Neural cell (in vitro differentiated cells): ENCODE data around the gene ZC3H7B. TPM values are rescaled to one million over a fixed set of nuclear protein-coding genes. Genes with fewer than 3 reads are reported as not detected.

Experiments
- H2AFZ ChIP-seq: fragments of 200-600, 300-800 bp; sonication (generic), shearing (Covaris generic); 2 replicates; pipeline ENCODE4 v1.6.0; 2014; ENCODE audit warnings: low read depth, mild to moderate bottlenecking, antibody characterized with exemption, low read length, moderate library complexity
- H3F3A ChIP-seq: fragments of 200-600 bp; shearing (Covaris generic); 2 replicates; pipeline ENCODE4 v1.6.1; 2016; ENCODE audit warnings: mild to moderate bottlenecking, moderate library complexity, mixed read lengths, antibody characterized with exemption, low read length; ENCODE audit not compliant: insufficient read depth, poor library complexity, severe bottlenecking
- H3K27ac ChIP-seq: fragments of 200-600, 300-800 bp; sonication (generic), shearing (Covaris generic); 2 replicates; pipeline ENCODE4 v1.5.1; 2014; ENCODE audit warnings: mild to moderate bottlenecking, low read length, moderate library complexity
- H3K27me3 ChIP-seq: fragments of 300-800, 200-600 bp; sonication (generic), shearing (Covaris generic); 2 replicates; pipeline ENCODE4 v1.6.0; 2014; ENCODE audit warnings: mild to moderate bottlenecking, low read depth, low read length, moderate library complexity; ENCODE audit not compliant: insufficient read depth
- H3K36me3 ChIP-seq: fragments of 300-800, 200-600 bp; sonication (generic), shearing (Covaris generic); 2 replicates; pipeline ENCODE4 v1.5.1; 2014; ENCODE audit warnings: mild to moderate bottlenecking, antibody characterized with exemption, low read length, moderate library complexity; ENCODE audit not compliant: insufficient read depth
- H3K4me2 ChIP-seq: fragments of 300-800, 200-600 bp; sonication (generic), shearing (Covaris generic); 2 replicates; pipeline ENCODE4 v1.6.0; 2014; ENCODE audit warnings: mild to moderate bottlenecking, low read length
- H3K4me3 ChIP-seq: fragments of 300-800, 200-600 bp; sonication (generic), shearing (Covaris generic); 2 replicates; pipeline ENCODE4 v1.5.1; 2014; ENCODE audit warnings: mild to moderate bottlenecking, low read length, moderate library complexity
- H3K79me2 ChIP-seq: fragments of 200-600 bp; shearing (Covaris generic); replicated peaks from 2 replicates; pipeline ENCODE4 v1.6.0; 2014; ENCODE audit warnings: mild to moderate bottlenecking, low read length, moderate library complexity; ENCODE audit not compliant: insufficient read depth
- H3K9ac ChIP-seq: fragments of 300-800, 200-600 bp; sonication (generic), shearing (Covaris generic); 2 replicates; pipeline ENCODE4 v1.6.1; 2016; ENCODE audit warnings: mild to moderate bottlenecking, low read length, mixed read lengths
- H3K9me2 ChIP-seq: fragments of 200-600 bp; shearing (Covaris generic); 2 replicates; pipeline ENCODE4 v1.6.1; 2016; ENCODE audit warnings: mild to moderate bottlenecking, low read length, mixed read lengths; ENCODE audit not compliant: insufficient read depth
- H3K9me3 ChIP-seq: fragments of 200-600, 300-800 bp; sonication (generic), shearing (Covaris generic); 2 replicates; pipeline ENCODE4 v1.6.1; 2016; ENCODE audit warnings: mild to moderate bottlenecking, mixed run types, low read length, moderate library complexity, mixed read lengths
- H4K20me1 ChIP-seq: fragments of 200-600 bp; shearing (Covaris generic); 2 replicates; pipeline ENCODE4 v1.6.1; 2016; ENCODE audit warnings: mild to moderate bottlenecking, mixed run types; ENCODE audit not compliant: insufficient read depth
- CTCF ChIP-seq: fragments of 450-650 bp; IDR thresholded peaks from 2 replicates; pipeline ENCODE4 v1.5.1; 2014; ENCODE audit warnings: antibody characterized with exemption, mild to moderate bottlenecking, moderate library complexity; ENCODE audit not compliant: poor library complexity, severe bottlenecking
- EP300 ChIP-seq: fragments of 450-650 bp; conservative IDR thresholded peaks from 2 replicates; pipeline ENCODE4 v1.6.1; 2014; ENCODE audit warnings: antibody characterized with exemption, mild to moderate bottlenecking, moderate library complexity; ENCODE audit not compliant: poor library complexity, severe bottlenecking
- EZH2 ChIP-seq: fragments of 200-600, 300-800 bp; shearing (Covaris generic), sonication (generic); IDR thresholded peaks from 2 replicates; pipeline ENCODE4 v1.6.1; 2014; ENCODE audit warnings: antibody characterized with exemption, low read length, borderline replicate concordance, mild to moderate bottlenecking; ENCODE audit not compliant: insufficient read depth, poor library complexity, severe bottlenecking
- MXI1 ChIP-seq: fragments of 450-650 bp; conservative IDR thresholded peaks from 2 replicates; pipeline ENCODE4 v1.6.1; 2014; ENCODE audit warnings: antibody characterized with exemption, mild to moderate bottlenecking; ENCODE audit not compliant: poor library complexity, severe bottlenecking
- POLR2AphosphoS5 ChIP-seq: IDR thresholded peaks from 2 replicates; pipeline ENCODE4 v1.6.1; 2012
- RAD21 ChIP-seq: fragments of 450-650 bp; conservative IDR thresholded peaks from 2 replicates; pipeline ENCODE4 v1.6.1; 2014; ENCODE audit warnings: antibody characterized with exemption, mild to moderate bottlenecking, moderate library complexity
- SMC3 ChIP-seq: fragments of 450-650 bp; conservative IDR thresholded peaks from 2 replicates; pipeline ENCODE4 v1.6.1; 2014; ENCODE audit warnings: antibody characterized with exemption, mild to moderate bottlenecking, moderate library complexity; ENCODE audit not compliant: poor library complexity
- TAF1 ChIP-seq: IDR thresholded peaks from 2 replicates; pipeline ENCODE4 v1.6.1; 2012; ENCODE audit warnings: low read depth
- polyA plus RNA-seq: library from polyadenylated mRNA; depleted of rRNA; stranded (reverse); fragments of >200 nt; gene quantifications from 2 replicates; pipeline ENCODE4 v1.2.3, GENCODE V29; 2014
- TF ChIP-seq, protein P1 (sequence below): IDR thresholded peaks from 2 replicates; pipeline ENCODE4 v1.6.1; 2012; ENCODE audit warnings: borderline replicate concordance

ZC3H7B gene
- polyA plus RNA-seq, 1 donor from 2014 or later: 34.6 TPM

DNA sequence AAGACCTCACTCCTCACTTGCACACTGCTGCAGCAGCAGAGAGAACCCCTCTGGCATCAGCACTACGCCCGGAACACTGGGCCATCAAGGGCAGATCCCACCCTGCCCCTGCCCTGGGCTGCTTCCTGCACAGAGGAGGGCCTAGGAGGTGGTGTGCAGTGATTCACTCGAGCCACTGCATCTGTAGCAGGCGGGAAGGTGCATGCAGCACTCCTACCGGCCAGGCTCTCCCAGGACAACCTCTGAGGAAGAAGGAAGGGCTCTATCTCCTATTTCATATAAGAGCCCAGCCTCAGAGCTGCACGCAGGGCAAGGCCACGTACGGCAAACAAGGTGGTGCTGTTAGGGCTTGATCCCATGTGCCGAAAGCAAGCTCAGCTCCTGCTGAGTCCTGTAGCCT lies 29.5 kb upstream of the ZC3H7B start:
- TF ChIP-seq EP300 (no peak), TAF1 (no peak), RAD21 (no peak), MXI1 (no peak), CTCF (no peak), POLR2AphosphoS5 (no peak)
- Histone ChIP-seq H3K27me3 (no peaks in the 10 kb centered on the region), H3F3A (no peaks in the 10 kb centered on the region), H3K9ac (no peak overlapping the region), H3K9me2 (no peaks in the 10 kb centered on the region), H3K79me2 (no peaks in the 10 kb centered on the region), H3K9me3 (no peaks in the 10 kb centered on the region), H3K4me2 (no peak overlapping the region), H3K4me3 (no peak overlapping the region), H3K27ac (no peak overlapping the region), H2AFZ (no peak overlapping the region), H4K20me1 (no peaks in the 10 kb centered on the region), H3K36me3 (no peaks in the 10 kb centered on the region)

DNA sequence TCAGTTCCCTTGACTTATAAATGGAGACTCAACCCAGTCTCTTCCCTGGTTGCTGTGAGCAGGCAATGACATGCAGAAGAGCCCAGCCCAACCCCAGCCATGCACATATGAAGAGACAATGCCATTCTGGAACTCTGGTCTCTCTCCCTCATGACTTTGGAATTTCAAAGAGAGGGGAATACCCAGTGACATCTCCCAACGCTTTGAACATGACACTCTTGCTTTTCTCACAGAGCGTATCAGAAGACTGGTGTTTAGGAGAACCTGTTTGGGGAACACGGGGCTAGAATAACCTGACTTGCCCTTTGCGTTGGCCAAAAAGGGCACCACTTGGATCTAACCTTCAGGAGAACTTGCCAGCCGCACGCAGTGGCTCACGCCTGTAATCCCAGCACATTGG lies 28.2 kb upstream of the ZC3H7B start:
- H3K79me2 ChIP-seq: no peaks in the 10 kb centered on the region
- no peaks in the 10 kb centered on the region for H3K9me2 ChIP-seq
- no peak overlapping the region for H3K4me3 ChIP-seq
- no peak overlapping the region for H2AFZ ChIP-seq
- no peak overlapping the region for H3K9ac ChIP-seq
- no peak overlapping the region for H3K27ac ChIP-seq
- no peaks in the 10 kb centered on the region for H3K27me3 ChIP-seq
- no peaks in the 10 kb centered on the region for H4K20me1 ChIP-seq
- TF ChIP-seq EP300 (no peak), SMC3 (no peak), CTCF (no peak), EZH2 (no peak), TAF1 (no peak), MXI1 (no peak), RAD21 (no peak), POLR2AphosphoS5 (no peak)
- TF ChIP-seq, protein P1, sequence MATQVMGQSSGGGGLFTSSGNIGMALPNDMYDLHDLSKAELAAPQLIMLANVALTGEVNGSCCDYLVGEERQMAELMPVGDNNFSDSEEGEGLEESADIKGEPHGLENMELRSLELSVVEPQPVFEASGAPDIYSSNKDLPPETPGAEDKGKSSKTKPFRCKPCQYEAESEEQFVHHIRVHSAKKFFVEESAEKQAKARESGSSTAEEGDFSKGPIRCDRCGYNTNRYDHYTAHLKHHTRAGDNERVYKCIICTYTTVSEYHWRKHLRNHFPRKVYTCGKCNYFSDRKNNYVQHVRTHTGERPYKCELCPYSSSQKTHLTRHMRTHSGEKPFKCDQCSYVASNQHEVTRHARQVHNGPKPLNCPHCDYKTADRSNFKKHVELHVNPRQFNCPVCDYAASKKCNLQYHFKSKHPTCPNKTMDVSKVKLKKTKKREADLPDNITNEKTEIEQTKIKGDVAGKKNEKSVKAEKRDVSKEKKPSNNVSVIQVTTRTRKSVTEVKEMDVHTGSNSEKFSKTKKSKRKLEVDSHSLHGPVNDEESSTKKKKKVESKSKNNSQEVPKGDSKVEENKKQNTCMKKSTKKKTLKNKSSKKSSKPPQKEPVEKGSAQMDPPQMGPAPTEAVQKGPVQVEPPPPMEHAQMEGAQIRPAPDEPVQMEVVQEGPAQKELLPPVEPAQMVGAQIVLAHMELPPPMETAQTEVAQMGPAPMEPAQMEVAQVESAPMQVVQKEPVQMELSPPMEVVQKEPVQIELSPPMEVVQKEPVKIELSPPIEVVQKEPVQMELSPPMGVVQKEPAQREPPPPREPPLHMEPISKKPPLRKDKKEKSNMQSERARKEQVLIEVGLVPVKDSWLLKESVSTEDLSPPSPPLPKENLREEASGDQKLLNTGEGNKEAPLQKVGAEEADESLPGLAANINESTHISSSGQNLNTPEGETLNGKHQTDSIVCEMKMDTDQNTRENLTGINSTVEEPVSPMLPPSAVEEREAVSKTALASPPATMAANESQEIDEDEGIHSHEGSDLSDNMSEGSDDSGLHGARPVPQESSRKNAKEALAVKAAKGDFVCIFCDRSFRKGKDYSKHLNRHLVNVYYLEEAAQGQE: no peak
- H3K36me3 ChIP-seq: peaks cover 4% of the 10 kb centered on the region
- H3F3A ChIP-seq: no peaks in the 10 kb centered on the region
- no peaks in the 10 kb centered on the region for H3K9me3 ChIP-seq
- H3K4me2 ChIP-seq: no peak overlapping the region
